ENCODE results near the gene ATG12.
"Not testable (repeated sequence)": the region's sequence is repeated elsewhere in the genome, so short reads cannot be mapped to it uniquely, and the experiment has no call there.

The ATG12 gene

DNA sequence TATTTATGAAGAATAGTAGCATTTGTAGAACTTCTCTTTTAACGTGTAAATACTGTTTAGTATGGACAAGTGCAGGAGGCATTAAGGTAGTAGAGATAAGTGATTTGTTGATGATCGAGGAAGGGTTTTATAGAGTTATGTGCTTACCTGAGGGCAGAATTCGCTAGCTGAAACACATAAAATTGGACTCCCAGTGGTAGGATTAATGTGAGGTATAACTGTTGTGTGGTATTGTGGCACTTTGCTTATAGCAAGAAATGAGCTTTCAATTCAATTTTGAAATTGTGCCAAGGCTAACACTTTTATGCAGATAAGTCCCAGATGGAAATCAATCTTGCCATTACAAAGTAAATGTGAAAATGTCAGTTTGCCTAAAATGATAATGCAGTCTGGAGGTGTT lies 1.6 kb upstream of the ATG12 start:
- no peak for DNase-seq (ENCODE audit: low read depth in 3 of 3)

DNA sequence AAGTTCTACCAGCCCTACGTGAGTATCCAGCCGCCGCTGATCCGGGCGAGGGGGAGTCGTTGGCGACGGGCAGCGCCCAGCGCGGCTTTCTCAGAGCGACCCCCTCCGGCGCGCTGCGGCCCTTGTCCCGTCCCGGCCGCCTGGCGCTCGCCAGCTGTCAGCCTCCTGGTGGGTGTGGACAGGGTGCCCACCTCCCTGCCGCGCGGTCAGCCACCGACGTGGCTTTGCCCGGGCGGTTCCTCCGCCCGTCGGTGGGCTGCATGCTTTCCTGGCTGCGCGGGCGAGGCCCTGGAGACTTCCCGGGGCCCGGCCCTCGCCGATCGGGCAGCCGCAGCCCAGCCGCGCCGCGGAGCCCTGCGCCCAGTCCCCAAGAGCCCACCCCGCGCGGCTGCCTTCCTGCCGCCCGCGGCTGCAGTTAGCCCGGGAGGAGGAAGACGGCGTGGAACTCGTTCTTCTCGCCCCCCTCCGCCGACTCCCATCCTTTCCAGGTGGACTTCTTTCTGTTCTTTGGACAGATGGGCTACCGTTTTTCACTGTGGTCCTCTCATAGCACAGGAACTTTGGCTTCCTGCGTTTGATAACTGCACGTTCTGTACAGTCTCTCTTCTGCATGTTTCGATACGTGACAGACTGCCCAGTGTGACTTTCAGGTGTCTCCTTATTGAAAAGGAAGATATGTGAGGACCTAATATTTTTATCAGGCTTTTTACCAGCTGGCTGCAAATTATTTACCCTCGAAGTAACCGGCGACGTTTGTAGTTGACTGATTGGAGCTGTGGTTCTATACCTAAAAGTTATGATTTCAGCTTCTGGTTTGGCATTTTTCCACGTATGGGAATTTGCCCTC lies 947 bp upstream of the ATG12 start:
- peak in 1 of 3 experiments; percentile 22 for DNase-seq (ENCODE audit: low read depth in 3 of 3)

DNA sequence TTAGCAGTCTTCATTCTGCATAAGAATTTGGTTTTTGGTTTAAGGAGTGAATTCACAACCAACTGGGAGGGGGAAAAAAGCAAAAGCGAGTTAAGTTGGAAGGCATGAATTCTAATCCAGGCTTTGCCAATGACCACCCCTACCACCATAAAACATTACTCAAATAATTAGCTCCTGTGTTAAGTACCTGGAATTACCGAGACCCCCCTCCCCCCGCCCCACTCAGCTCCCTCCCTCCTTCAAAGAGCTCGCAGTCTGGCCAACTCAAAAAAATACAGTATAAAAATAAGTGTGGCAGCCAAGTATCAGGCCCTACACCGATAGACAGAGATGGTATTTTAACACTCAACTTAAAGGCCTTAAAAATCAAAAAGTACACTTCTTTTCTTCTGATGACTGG lies 492 bp downstream of the ATG12 start:
- DNase-seq (ENCODE audit: low read depth in 3 of 3): no peak

DNA sequence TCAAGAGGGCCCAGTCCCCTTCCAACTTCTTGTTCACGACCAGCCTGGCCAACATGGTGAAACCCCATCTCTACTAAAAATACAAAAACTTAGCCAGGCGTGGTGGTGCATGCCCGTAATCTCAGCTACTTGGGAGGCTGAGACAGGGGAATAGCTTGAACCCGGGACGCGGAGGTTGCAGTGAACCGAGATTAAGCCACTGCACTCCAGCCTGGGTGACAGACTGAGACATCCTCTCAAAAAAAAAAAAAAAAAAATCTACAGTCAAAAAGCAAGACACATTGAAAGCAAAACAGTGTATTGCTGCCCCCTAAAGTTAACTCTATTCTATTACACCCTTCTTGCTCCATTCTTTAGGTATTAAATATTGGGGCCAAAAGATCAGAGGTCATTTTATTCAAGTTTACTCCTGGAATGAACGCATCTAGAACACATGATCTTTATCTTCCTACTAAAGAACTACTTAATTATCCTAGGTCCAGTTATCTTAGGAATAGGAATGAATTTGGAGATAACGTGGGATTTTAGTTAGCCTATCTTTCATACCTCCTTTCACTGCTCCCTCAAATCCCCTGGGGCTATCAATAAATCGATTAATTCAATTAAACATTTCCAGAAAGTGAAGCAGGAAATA lies 2.4 kb downstream of the ATG12 start:
- no peak for DNase-seq (ENCODE audit: low read depth in 3 of 3)

DNA sequence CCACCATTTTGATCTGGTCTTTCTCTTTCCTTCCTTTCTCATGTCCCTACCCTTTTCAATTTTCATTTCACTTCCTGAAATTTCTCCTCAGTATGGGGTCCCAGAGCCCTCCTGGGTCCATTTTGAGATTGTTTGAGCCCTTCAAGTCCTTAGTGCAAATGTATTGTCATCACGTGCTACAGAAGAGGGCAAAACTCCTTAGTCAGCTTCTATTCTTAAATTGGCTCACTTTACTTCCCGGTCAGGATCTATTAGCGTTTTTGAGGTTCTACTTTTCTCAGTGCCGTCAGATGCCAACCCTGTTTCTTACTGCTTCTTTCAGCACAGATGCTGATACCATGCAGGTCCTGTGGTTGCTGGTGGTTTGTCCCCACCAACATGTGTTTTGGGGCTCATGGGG lies 5.9 kb downstream of the ATG12 start:
- no peak for DNase-seq (ENCODE audit: low read depth in 3 of 3)

DNA sequence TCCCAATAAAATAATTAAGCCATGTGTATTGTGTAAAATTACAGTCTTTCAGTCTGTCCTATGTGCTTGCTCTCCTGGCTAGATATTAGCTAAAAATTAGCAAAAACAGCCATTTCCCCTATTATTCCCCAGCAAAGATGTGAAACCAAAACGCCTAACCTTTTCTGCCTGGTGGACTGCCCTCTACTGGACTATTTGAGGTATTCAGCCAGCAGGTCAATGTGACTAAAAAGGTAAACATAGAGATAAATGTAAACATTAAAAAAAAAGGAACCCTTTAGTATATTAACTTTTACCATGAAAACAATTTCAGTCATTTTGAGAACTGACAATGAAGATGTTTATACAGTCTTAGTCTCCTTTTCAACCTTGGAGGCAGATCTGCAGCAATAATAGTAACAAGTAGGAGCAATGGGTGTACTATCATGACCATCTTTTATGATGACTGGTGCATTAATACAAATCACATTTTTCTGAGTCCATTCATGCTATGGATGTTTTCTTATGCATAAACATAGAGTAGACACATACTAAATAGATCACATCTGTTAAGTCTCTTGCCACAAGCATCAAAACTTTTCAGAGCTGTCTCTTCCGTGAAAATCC lies 10.1 kb downstream of the ATG12 start:
- no peak for DNase-seq (ENCODE audit: low read depth in 3 of 3)

DNA sequence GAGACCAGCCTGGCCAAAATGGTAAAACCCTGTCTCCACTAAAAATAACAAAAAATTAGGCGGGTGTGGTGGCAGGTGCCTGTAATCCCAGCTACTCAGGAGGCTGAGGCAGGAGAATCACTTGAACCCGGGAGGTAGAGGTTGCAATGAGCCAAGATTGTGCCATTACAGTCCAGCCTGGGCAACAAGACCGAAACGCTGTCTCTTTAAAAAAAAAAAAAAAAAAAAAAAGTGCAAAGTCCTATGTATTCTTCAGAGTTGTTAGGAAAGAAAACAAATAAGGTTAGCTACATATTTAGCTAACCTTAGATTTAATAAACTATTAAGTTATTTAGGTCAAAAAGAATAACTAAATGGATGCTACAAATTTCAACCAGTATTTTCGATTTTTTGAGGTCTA lies 11.5 kb downstream of the ATG12 start:
- no peak for DNase-seq (ENCODE audit: low read depth in 3 of 3)

DNA sequence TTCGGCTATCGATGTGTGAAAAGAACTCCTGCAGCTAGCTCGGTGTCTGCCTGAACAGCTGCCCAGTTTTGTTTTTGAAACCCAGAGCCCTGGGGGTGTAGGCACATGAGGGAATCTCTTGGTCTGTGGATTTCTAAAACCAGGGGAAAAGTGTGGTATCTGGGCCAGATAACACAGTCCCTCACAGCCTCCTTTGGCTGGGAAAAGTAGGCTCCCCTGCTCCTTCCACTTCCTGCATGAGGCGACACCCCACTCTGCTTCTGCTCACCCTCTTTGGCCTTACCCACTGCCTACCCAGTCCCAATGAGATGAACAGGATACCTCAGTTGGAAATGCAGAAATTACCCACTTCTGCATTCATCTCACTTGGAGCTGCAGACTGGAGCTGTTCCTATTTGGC lies 15.4 kb downstream of the ATG12 start:
- DNase-seq (ENCODE audit: low read depth in 3 of 3): no peak

DNA sequence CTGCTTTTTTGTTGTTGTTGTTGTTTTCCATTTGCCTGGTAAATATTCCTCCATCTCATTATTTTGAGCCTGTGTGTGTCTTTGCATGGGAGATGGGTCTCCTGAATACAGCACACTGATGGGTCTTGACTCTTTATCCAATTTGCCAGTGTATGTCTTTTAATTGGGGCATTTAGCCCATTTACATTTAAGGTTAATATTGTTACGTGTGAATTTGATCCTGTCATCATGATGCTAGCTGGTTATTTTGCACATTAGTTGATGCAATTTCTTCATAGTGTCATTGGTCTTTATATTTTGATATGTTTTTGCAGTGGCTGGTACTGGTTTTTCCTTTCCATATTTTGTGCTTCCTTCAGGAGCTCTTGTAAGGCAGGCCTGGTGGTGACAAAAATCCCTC lies 16.4 kb downstream of the ATG12 start:
- DNase-seq (ENCODE audit: low read depth in 3 of 3): not testable (repeated sequence)

DNA sequence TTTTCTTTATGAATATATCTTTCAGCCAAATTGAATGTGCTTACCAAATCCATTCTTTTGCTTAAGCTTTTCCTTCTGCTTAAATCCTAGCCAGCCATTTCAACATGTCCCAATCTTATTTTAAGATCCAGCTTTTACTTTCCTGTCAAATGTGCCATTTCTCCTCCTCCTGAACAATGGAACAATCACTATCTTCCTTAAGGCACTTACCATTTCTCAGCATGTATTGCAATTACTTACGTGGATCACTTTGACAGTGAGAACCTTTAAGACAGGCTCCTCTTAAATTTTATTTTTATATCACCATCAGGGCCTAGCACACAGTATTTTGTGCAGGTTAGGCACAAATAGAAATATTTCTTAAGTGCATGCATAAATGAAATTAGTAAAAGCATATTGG lies 20.5 kb downstream of the ATG12 start:
- DNase-seq (ENCODE audit: low read depth in 3 of 3): no peak

DNA sequence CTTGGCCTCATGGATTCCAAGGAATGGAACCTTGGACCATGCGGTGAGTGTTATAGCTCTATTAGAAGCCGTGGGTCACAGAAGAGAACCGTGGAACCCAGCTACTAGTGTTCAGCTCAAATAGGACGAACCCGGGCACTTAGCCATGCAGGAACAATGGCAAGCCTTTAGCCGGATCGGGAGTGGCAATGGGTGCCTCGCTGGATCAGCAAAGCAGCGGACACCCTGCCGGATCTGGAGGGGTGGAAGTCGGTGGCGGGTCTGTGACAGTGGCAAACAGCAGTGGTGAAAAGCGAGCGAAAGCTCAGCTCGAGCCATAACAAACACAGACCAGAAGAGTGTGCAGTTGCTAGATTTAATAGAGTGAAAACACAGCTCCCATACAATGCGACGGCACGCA lies 22.5 kb downstream of the ATG12 start:
- no peak for DNase-seq (ENCODE audit: low read depth in 3 of 3)

DNA sequence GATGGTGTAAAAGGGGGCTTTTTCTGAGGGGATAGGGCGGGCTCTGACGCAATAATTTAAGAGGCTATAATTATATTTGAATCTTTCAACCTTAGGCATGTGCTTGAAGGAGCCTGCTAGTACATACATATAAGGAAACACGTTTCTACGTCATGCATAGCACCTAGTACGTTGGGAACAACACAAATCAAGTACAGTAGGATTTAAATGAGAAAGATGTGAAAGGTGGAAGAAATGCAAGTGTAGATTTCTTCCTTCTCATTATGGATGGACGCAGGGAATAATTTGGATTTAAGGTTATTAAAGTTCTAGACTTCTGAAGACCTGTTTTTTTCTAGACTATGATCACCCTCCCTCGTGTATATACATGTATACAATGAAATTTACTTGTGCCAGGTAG lies 24.0 kb downstream of the ATG12 start:
- no peak for DNase-seq (ENCODE audit: low read depth in 3 of 3)

DNA sequence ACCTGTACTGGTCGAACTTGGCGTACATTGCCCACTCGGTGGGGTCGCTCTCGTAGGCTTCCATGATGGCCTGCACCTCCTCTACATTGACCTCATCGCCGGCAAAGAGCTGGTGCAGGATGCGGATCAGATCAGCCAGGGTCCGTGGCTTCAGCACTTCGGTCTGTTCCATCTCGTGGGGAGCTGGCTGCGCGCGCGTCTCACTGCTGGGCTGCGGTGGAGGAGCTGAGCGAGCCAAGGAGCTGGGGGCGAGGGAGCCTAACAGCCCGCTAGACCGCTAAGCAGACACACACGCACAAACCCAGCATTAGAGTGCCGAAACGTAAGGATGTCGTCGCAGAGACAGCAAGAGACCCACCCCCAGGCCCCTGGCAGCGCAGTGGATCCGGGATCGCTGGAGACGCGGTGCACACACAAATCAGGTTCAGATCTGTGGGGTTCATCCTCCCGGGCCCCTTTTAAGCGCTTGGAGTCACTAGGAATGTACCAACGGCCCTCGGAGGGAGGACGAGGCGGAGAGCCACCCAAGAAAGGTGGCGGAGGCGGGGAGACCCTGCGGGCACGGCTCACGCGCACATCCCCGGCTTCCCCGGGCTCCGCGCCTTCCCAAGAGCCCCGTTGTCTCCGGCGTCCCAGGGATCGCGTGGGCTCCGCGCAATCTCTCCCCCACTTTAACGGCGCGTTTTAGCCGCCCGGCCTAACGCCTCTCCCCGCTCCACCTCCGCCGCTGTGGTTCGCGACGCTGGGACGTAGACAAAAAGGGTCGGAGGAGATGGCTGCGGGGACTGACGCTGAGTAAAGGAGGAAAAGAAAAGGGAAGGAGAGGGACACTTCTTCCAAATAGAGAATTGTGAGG lies 24.9 kb downstream of the ATG12 start, which contains the start of gene CDO1:
TSS of gene CDO1 (minus strand) at position 434 of the 856 bp plus-strand sequence. CDS start at position 172, 262 bp downstream.
- no peak for DNase-seq (ENCODE audit: low read depth in 3 of 3)

DNA sequence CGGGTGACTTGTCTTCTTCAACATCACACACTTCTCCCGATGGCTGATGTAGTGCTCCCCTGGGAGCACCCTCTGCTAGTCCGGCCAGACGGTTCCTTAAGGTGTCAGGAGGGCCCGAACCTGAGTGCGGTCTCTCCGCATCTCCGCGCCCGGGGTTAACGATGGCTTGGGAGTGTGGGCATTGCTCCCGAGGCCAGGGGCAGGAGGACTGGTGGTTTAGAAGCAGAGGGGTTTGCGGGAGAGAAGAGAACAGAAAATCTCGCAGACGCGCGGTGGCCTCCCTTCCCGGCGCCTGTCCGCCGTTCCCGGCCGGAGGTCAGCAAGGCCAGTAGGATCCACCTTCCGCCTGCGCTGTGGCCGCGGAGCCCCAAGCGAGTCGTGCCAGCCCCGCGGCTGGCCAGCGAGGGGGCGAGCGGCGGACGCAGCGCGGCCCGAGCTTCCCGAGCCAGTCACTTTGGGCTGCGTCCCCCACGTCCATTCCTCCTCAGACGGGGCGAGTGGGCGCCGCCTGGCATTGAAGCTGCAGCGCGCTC lies 25.6 kb downstream of the ATG12 start:
- no peak for DNase-seq (ENCODE audit: low read depth in 3 of 3)

DNA sequence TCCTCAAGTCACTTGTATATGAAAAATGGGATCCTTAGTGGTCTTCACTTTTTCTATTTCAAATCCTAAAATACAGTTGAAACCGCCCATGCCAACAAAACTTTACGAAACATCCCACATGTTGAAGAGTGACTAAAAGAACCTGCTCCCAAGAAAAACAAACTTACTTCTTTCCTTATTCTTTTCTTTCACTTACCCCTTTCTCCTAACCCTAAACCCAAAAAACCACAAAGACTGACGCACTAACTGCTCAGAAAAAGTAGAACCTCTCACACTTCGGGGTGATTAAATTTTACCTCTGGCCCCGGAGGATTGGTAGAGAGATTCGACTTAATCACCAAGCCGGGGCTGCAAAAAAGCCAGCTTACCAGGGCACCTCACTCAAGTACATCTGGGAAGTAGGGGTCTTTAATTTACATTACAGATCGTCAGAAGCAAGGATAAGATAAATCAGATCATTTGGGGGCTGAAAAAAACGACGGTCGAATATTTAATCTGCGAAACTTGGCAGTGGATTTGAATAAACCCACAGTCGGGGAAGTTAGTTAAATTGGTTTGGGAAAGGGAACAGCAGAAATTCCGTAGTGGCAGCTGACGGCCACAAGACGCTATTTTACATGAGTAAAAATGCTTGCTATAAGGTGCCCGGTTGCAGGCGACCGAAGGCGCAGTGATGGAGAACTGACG lies 26.2 kb downstream of the ATG12 start:
- no peak for DNase-seq (ENCODE audit: low read depth in 3 of 3)

DNA sequence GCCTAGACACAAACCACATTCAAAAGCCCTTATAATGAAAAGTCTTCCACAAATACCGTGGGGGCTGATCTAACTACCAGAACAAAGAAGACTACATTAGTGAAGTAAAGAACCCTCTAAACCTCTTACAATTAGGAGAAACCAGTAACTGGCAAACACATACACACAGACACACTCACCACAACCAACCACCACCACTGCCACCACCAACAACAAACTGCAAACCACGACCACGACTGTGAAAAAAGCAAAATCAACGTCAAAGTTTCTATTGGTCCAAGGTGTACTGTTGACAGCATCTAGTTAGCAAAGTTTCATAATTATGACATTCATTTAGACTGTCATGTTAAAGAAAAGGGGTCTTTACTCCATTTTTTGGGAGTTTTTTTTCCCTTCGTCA lies 27.6 kb downstream of the ATG12 start:
- DNase-seq (ENCODE audit: low read depth in 3 of 3): no peak

DNA sequence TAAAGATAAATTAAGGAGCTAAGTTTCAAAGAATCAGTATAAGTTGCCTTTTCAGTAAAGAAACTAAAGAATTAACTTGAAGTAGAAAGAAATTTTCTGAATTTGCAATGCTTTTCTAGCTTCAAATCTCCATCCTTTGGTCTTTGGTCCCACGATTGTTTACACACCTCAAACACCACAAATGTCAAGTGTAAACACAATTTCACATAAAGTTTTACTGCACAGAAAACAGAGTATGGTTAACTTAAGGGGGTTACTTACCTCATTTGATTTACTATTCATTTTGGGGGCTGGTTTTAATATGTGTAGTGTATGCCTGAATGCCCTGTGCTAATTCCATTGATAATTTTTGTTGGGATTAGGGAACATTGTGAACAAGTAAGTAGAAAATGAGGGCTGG lies 29.0 kb downstream of the ATG12 start:
- DNase-seq (ENCODE audit: low read depth in 3 of 3): no peak

DNA sequence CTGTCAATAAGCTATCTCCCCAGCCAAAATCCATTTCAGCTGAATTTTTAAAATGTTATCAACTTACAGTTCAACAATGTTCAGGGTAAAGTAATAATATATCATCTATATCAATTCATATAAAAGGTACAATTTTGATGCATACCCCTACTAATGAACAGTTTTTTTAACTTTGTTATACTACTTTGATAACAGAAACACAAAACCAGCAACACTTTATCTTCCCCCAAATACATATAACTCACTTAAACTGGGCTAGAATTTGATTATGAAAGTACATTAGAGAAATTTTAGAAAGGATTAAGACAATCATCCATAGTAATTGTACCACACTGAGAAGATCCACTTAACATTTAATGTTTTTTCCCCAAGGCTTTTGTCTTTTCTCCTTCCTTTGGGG lies 30.0 kb downstream of the ATG12 start:
- DNase-seq (ENCODE audit: low read depth in 3 of 3): no peak

DNA sequence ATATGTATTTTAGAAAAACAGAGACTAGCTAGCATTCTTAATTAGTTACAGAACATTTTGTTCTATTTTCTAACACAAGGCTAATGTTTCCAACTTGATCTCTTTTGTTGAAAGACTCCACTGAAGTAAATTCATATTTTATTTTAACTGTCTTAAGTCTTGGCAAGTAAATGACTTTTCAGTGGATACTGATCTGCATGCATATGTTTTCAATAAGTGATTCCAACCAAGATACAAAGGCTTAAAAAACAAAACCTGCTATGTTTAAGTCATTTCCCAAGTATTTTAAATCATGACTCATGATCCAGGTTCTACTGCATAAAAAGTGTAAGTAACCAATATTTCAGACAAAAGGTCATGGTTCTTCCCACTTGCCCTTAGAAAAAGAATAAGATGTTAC lies 30.6 kb downstream of the ATG12 start:
- no peak for DNase-seq (ENCODE audit: low read depth in 3 of 3)

DNA sequence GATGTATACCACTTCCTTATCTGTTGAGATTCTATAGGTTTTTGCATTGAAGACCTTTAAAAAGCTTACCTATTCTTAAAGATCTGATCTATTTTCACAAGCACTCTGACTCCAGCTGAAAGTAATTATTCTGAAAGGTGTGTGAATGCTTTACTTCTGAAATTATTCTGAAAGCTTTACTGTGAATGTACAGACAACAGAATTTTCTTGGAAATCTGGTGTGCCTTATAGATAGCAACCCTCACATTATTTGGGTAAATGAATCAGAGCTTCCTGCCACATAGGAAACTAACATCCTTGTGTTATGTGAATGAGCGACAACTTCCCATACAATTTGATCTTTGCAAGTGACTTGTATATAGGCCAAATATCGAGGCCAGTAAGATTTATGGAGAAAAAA lies 31.4 kb downstream of the ATG12 start:
- DNase-seq (ENCODE audit: low read depth in 3 of 3): no peak

DNA sequence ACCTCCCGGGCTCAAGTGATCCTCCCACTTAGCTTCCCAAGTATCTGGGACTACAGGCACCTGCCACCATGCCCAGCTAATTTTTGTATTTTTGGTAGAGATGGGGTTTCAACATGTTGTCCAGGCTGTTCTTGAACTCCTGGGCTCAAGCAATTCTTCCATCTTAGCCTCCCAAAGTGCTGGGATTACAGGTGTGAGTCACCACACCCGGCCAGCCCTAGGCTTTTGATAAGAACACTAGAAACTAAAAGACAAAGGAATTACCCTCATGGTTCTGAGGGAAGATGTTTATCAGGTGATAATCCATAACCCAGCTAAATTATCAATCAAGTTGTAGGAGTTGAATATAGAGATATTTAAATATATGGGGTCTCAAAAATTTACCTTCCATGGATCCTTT lies 33.3 kb downstream of the ATG12 start:
- not testable (repeated sequence) for DNase-seq (ENCODE audit: low read depth in 3 of 3)
